Upper lobe of left lung (tissue), 4 donors: Measurements from ENCODE around the gene CDH22.

ENCODE experiments used
- POLR2AphosphoS5 ChIP-seq, 2 donors: sonication (generic); formaldehyde crosslinking; IDR thresholded peaks; one replicate each; pipeline ENCODE4 v1.5.1; 2017; ENCODE audit warnings: antibody characterized with exemption in 2 of 2
- TF ChIP-seq, protein P1 (sequence below), 6 experiments: fragments of 450-650 bp in 4 of 6; fragments of 200-600 bp in 2 of 6; sonication (generic) in 2 of 6; IDR thresholded peaks; one replicate each; pipeline ENCODE4 v1.5.1; 2016 to 2019; ENCODE audit warnings: antibody characterized with exemption in 6 of 6

DNA sequence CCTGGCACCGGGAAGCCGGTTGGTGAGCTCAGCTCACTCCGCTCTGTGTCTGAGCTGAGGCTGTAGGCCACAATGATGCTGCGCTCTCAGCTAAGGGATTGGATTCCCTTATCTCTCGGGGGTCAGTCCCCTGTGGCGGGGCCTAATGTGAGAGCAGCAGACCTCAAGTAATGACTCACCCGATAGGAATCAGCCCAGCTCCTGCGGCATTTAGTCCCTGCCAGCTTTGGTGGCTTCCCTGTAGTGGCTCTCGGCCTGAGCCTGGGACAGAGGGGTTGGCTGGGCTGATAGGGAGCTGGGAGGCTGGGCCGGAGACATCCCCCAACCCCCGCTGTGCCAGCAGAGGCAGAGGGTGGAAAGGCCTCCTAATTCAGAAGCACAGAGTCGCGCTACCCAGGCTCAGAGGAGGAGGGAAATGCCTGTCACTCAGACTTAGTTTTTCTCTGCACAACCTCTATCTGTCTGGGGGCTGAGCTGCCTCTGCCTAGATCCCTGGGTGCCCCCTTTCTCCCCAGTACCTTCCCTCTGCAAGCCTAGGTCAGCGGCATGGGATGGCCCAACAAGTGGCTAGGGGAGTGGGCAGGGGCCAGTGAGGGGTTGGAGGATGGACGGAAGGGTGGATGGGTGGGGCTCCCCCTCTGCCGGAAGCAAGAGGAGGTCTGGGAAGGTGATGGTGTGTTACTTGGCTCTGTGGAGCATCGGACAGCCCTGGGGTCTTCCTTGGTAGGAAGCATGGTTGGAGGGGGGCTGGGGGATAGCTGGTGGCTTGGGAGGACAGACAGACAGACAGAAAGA, 92.2 kb downstream of the CDH22 start:
- TF ChIP-seq, protein P1, sequence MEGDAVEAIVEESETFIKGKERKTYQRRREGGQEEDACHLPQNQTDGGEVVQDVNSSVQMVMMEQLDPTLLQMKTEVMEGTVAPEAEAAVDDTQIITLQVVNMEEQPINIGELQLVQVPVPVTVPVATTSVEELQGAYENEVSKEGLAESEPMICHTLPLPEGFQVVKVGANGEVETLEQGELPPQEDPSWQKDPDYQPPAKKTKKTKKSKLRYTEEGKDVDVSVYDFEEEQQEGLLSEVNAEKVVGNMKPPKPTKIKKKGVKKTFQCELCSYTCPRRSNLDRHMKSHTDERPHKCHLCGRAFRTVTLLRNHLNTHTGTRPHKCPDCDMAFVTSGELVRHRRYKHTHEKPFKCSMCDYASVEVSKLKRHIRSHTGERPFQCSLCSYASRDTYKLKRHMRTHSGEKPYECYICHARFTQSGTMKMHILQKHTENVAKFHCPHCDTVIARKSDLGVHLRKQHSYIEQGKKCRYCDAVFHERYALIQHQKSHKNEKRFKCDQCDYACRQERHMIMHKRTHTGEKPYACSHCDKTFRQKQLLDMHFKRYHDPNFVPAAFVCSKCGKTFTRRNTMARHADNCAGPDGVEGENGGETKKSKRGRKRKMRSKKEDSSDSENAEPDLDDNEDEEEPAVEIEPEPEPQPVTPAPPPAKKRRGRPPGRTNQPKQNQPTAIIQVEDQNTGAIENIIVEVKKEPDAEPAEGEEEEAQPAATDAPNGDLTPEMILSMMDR (IDR thresholded peaks at IDR 0.05) = no peak
- TF ChIP-seq POLR2AphosphoS5 (IDR thresholded peaks at IDR 0.05) = no peak
